Body of pancreas (tissue), 4 donors: ENCODE data around the gene FGF1. TPM values are rescaled to one million over a fixed set of nuclear protein-coding genes. Genes with fewer than 3 reads are reported as not detected.

ENCODE experiments used
- ATAC-seq: fragments of 150-250 bp; one replicate; pipeline ENCODE4 v1.9.1; 2016
- DNase-seq, 4 donors: peaks; one replicate each; pipeline ENCODE4 v3.0.0-alpha.2; 2019
- H3K27ac ChIP-seq, 4 donors: fragments of 200-600 bp; sonication (generic); 1 replicate in 3 of 4; 2 replicates in 1 of 4; pipeline versions ENCODE4 v1.5.1 to v1.6.1; 2016 to 2019; ENCODE audit warnings: mild to moderate bottlenecking in 1 of 4, mixed read lengths in 1 of 4, moderate library complexity in 1 of 4
- H3K27me3 ChIP-seq, 2 donors: fragments of 200-600 bp; sonication (generic); one replicate each; pipeline ENCODE4 v1.6.0; 2016; ENCODE audit warnings: mild to moderate bottlenecking in 1 of 2
- H3K36me3 ChIP-seq, 2 donors: fragments of 200-600 bp; sonication (generic); replicated peaks in 1 of 2; 2 replicates each; pipeline ENCODE4 v1.5.1; 2016; ENCODE audit warnings: low read depth in 2 of 2; ENCODE audit not compliant: insufficient read depth in 1 of 2
- H3K4me1 ChIP-seq: fragments of 200-600 bp; sonication (generic); one replicate; pipeline ENCODE4 v1.6.0; 2016
- H3K4me3 ChIP-seq, 2 donors: fragments of 200-600 bp; sonication (generic); 1 replicate in 1 of 2; 2 replicates in 1 of 2; pipeline ENCODE4 v1.5.1; 2016 to 2019
- H3K9me3 ChIP-seq, 3 donors: fragments of 200-600 bp; sonication (generic); 1 replicate in 2 of 3; 2 replicates in 1 of 3; pipeline ENCODE4 v1.5.1; 2016
- POLR2A ChIP-seq, 3 donors: fragments of 450-650 bp; IDR thresholded peaks; one replicate each; pipeline ENCODE4 v1.6.1; 2016; ENCODE audit warnings: antibody characterized with exemption in 3 of 3, mild to moderate bottlenecking in 2 of 3
- WGBS, 2 donors: methylation state at CpG; one replicate each; pipeline ENCODE4 v1.1.5; 2017; 5-methylcytosine and 5-hydroxymethylcytosine counted together
- intact Hi-C: fragments of 100-400 bp; cut with DNase I; formaldehyde crosslinking; loops from one replicate; pipeline ENCODE4 v1.15.1; 2023
- total RNA-seq, 2 donors: library from RNA; depleted of rRNA; stranded (reverse); fragments of >200 nt; gene quantifications; one replicate each; pipeline ENCODE4 v1.1.0, GENCODE V29; 2016
- TF ChIP-seq, protein P1 (sequence below), 7 experiments: fragments of 450-650 bp in 4 of 7; fragments of 200-600 bp in 3 of 7; sonication (generic) in 3 of 7; IDR thresholded peaks; one replicate each; pipeline ENCODE4 v1.5.1; 2016 to 2019; ENCODE audit warnings: antibody characterized with exemption in 7 of 7

Gene FGF1
- total RNA-seq, 2 donors from 2014 or later: 0.78 TPM; not detected in 1

DNA sequence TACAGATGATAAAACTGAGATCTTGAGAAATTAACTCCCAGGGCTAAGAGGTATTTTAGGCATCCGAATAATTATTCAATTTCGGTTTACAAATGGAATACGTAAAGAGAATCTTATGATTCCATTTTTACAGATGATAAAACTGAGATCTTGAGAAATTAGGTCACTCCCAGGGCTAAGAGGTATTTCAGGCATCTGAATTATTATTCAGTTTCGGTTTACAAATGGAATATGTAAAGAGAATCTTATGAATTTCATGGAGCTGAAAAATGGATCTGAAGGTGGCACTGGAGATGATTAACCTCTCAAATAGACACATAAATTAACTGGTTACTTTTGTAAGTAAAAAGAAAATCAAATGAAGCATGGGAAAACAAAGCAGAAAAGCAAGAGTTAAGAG, 44.2 kb downstream of the FGF1 start:
- WGBS, 2 donors: 70 to 74% methylated on average over 4 of the region's 4 CpGs
- Histone ChIP-seq H3K4me3 (no peak overlapping the region), H3K27me3 (no peaks in the 10 kb centered on the region), H3K9me3 (no peaks in the 10 kb centered on the region), H3K27ac (no peak overlapping the region), H3K4me1 (no peaks in the 10 kb centered on the region), H3K36me3 (no peaks in the 10 kb centered on the region)
- ATAC-seq: no peak
- intact Hi-C loops: no loop called here
- DNase-seq: no peak
- TF ChIP-seq POLR2A (IDR thresholded peaks at IDR 0.05): no peak
- TF ChIP-seq, protein P1, sequence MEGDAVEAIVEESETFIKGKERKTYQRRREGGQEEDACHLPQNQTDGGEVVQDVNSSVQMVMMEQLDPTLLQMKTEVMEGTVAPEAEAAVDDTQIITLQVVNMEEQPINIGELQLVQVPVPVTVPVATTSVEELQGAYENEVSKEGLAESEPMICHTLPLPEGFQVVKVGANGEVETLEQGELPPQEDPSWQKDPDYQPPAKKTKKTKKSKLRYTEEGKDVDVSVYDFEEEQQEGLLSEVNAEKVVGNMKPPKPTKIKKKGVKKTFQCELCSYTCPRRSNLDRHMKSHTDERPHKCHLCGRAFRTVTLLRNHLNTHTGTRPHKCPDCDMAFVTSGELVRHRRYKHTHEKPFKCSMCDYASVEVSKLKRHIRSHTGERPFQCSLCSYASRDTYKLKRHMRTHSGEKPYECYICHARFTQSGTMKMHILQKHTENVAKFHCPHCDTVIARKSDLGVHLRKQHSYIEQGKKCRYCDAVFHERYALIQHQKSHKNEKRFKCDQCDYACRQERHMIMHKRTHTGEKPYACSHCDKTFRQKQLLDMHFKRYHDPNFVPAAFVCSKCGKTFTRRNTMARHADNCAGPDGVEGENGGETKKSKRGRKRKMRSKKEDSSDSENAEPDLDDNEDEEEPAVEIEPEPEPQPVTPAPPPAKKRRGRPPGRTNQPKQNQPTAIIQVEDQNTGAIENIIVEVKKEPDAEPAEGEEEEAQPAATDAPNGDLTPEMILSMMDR (IDR thresholded peaks at IDR 0.05): no peak

DNA sequence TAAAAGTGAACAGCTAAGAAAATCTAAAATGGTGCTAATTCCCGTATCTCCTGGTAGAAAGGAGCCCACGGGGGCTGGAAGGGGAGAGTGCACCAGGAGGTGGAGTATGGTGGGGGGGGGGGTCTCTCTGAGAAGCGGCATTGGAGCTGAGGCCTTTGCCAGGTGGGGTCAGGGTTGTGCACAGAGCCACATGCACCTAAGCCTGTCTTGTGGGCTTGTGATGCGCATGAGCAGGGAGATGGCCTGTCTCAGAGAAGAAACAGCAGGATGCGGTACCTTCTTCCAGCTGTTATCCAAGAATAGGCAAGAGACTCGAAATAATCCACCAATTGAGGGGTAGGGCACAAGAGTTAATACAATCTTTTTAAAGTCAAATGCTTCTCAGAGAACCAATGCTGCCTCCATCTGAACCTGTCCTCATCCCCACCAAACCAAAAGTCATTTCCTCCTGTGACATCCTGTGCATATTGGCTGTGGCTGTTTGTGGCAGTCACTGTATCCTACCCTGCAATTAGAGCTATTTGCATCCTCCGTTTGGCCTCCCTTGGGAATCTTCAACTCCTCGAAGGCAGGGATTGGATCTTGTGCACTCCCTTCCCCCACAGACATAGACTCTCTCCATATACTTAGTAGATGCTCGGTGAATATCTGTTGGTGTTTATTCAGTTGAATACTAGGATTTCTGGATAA, 45.4 kb downstream of the FGF1 start:
- Histone ChIP-seq H3K27me3 (no peaks in the 10 kb centered on the region), H3K36me3 (no peaks in the 10 kb centered on the region), H3K4me1 (no peaks in the 10 kb centered on the region), H3K9me3 (no peaks in the 10 kb centered on the region), H3K27ac (no peak overlapping the region), H3K4me3 (no peak overlapping the region)
- TF ChIP-seq, protein P1 (IDR thresholded peaks at IDR 0.05): no peak
- TF ChIP-seq POLR2A (IDR thresholded peaks at IDR 0.05): no peak
- 56 to 61% methylated on average over 9 of the region's 9 CpGs for WGBS, 2 donors
- DNase-seq (no peak), ATAC-seq (no peak)
- intact Hi-C loops: no loop called here

DNA sequence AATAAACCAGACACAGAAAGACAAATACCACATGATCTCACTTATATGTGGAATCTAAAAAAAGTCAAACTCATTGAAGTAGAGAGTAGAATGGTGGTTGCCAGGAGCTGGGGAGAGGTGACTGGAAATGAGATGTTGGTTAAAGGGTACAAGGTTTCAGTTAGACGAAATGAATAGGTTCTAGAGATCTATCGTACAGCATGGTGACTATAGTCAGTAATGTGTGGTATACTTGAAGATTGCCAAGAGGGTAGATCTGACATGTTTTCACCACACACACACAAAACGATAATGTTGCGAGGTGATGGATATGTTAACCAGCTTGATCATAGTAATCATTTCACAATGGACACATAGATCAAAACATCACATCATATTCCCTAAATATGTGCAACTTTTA, 46.4 kb downstream of the FGF1 start:
- Histone ChIP-seq H3K27me3 (no peaks in the 10 kb centered on the region), H3K27ac (no peak overlapping the region), H3K4me3 (no peak overlapping the region), H3K4me1 (no peaks in the 10 kb centered on the region), H3K36me3 (no peaks in the 10 kb centered on the region), H3K9me3 (no peaks in the 10 kb centered on the region)
- no peak for TF ChIP-seq POLR2A (IDR thresholded peaks at IDR 0.05)
- TF ChIP-seq, protein P1 (IDR thresholded peaks at IDR 0.05): no peak
- no peak for ATAC-seq
- DNase-seq: no peak
- WGBS, 2 donors: 69 to 70% methylated on average over 4 of the region's 4 CpGs
- intact Hi-C loops: no loop called here

DNA sequence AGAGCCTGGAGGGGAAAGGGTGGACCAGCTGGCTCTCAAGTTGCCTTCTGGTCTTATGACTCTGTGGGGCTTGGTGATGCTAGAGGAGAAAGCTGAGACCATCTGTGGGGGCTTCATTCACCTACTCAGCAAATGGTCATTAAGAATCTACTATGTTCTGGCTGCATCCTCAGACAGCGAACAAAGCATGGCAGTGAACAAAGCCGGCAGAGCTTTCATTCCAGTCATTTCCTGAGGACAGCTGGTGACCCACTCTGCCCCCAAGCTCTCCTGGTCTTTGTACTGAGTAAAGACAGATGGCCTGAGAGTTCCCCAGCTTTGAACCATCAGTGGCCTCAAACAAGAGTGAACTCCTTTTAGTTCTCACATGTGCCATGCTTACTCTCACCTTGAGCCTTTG, 48.0 kb downstream of the FGF1 start:
- Histone ChIP-seq H3K4me1 (no peaks in the 10 kb centered on the region), H3K9me3 (no peaks in the 10 kb centered on the region), H3K27ac (no peak overlapping the region), H3K4me3 (no peak overlapping the region), H3K27me3 (no peaks in the 10 kb centered on the region), H3K36me3 (no peaks in the 10 kb centered on the region)
- no peak for DNase-seq
- intact Hi-C loops: no loop called here
- TF ChIP-seq, protein P1 (IDR thresholded peaks at IDR 0.05): no peak
- WGBS, 2 donors: 72 to 100% methylated on average over 1 to 2 of the region's 2 CpGs
- no peak for ATAC-seq

DNA sequence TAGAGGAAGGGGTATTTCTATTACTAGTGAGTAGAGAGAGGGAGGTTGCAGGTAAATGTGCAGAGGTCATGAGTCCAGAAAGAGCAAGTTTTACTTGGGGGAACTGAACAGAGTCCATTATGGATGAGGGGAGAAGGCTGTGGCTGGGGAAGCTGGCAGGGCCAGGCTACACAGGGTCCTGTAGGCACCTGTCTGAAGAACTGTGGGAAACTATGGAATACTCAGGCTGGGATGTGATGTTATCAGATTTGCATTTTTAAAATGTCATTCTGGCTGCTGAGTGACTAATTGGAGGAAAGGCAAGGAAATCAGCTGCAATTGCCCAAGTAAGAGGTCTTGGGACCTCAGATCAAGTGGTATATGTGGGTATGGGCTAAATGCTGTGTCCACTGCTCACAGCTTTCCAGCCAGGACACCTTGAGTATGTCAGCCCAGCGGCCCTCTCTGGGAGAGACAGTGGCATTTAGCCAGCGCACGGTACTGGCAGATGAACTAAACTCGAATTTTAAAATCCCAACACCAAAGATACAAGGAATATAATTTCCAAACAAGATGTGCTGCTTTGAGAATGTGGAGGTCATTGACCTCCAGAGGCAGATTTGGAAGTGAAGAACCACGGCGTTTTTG, 49.1 kb downstream of the FGF1 start:
- intact Hi-C loops: no loop called here
- TF ChIP-seq, protein P1 (IDR thresholded peaks at IDR 0.05): no peak
- TF ChIP-seq POLR2A (IDR thresholded peaks at IDR 0.05): no peak
- Histone ChIP-seq H3K27me3 (no peaks in the 10 kb centered on the region), H3K27ac (no peak overlapping the region), H3K4me1 (no peaks in the 10 kb centered on the region), H3K4me3 (no peak overlapping the region), H3K36me3 (no peaks in the 10 kb centered on the region), H3K9me3 (no peaks in the 10 kb centered on the region)
- DNase-seq: no peak
- 71 to 88% methylated on average over 6 of the region's 6 CpGs for WGBS, 2 donors
- no peak for ATAC-seq
